CD4-positive, alpha-beta T cell (primary cell): ENCODE results near the gene CDC42BPA. TPM values are rescaled to one million over a fixed set of nuclear protein-coding genes. Genes with fewer than 3 reads are reported as not detected.

Experiments
- ATAC-seq: fragments of 200-7000 bp; cut with Tn5 transposase; one replicate; pipeline ENCODE4 v1.10.0; 2022; ENCODE audit warnings: mild to moderate bottlenecking; ENCODE audit not compliant: poor library complexity
- CTCF ChIA-PET: fragments of 350-600 bp; sonication (Branson Sonifier 250); formaldehyde crosslinking; loops from one replicate; lab custom pipeline; 2021; ENCODE audit warnings: antibody characterized with exemption, inconsistent platforms; lab: Charles Lee
- POLR2A ChIA-PET: fragments of 350-600 bp; sonication (Branson Sonifier 250); formaldehyde crosslinking; loops from one replicate; lab custom pipeline; 2021; ENCODE audit warnings: antibody characterized with exemption, inconsistent platforms; lab: Charles Lee
- DNase-seq, 14 experiments: peaks; one replicate each; pipeline ENCODE4 v3.0.0-alpha.2; 2013 to 2020; ENCODE audit warnings: mixed read lengths in 2 of 14
- H3K27ac ChIP-seq, 2 donors: one replicate each; pipeline versions ENCODE4 v1.5.1 to v1.7.0; 2013; ENCODE audit warnings: low read length in 2 of 2, low read depth in 1 of 2, mild to moderate bottlenecking in 1 of 2
- H3K27me3 ChIP-seq, 2 experiments: 1 replicate in 1 of 2; 2 replicates in 1 of 2; pipeline versions ENCODE4 v1.6.1 to v1.7.0; 2013; ENCODE audit warnings: low read length in 2 of 2, control low read depth in 1 of 2, mild to moderate bottlenecking in 1 of 2, moderate library complexity in 1 of 2; ENCODE audit not compliant: insufficient read depth in 2 of 2, control insufficient read depth in 1 of 2
- H3K36me3 ChIP-seq: one replicate; pipeline ENCODE4 v1.6.1; 2013; ENCODE audit warnings: low read length, control low read depth; ENCODE audit not compliant: insufficient read depth
- H3K4me1 ChIP-seq: one replicate; pipeline ENCODE4 v1.6.1; 2013; ENCODE audit warnings: low read length, control low read depth; ENCODE audit not compliant: insufficient read depth
- H3K4me3 ChIP-seq: one replicate; pipeline ENCODE4 v1.5.1; 2013; ENCODE audit warnings: mild to moderate bottlenecking, low read length, moderate library complexity
- H3K9me3 ChIP-seq, 2 experiments: 1 replicate in 1 of 2; 2 replicates in 1 of 2; pipeline versions ENCODE4 v1.6.1 to v1.7.0; 2013; ENCODE audit warnings: low read length in 2 of 2, mild to moderate bottlenecking in 2 of 2, control low read depth in 1 of 2, moderate library complexity in 1 of 2; ENCODE audit not compliant: control insufficient read depth in 1 of 2, insufficient read depth in 1 of 2
- H3K27ac Mint-ChIP-seq: one replicate; pipeline ENCODE4 v1.8.0; 2020; ENCODE audit warnings: mixed read lengths
- H3K27me3 Mint-ChIP-seq: one replicate; pipeline ENCODE4 v1.8.0; 2021; ENCODE audit warnings: mixed read lengths
- H3K36me3 Mint-ChIP-seq: one replicate; pipeline ENCODE4 v1.8.0; 2021; ENCODE audit warnings: low read depth, mixed read lengths
- H3K4me1 Mint-ChIP-seq: one replicate; pipeline ENCODE4 v1.8.0; 2021; ENCODE audit warnings: low read depth, mixed read lengths
- H3K4me3 Mint-ChIP-seq: one replicate; pipeline ENCODE4 v1.8.0; 2020; ENCODE audit warnings: mild to moderate bottlenecking, mixed read lengths
- H3K9me3 Mint-ChIP-seq: one replicate; pipeline ENCODE4 v1.8.0; 2020; ENCODE audit warnings: mixed read lengths
- intact Hi-C, 2 experiments: fragments of 100-400 bp; cut with DNase I in 1 of 2; cut with micrococcal nuclease in 1 of 2; formaldehyde crosslinking; loops; one replicate each; pipeline versions ENCODE4 v1.15.1 to v1.9.0; 2023 to 2025; cut with DNase I, micrococcal nuclease
- total RNA-seq, 174 experiments: library from RNA in 2 of 174; stranded (reverse) in 2 of 174; gene quantifications; one replicate each; pipeline ENCODE4 v1.2.3 and lab custom pipeline; 2021 to 2026
- TF ChIP-seq, protein P1 (sequence below): fragments of 200-600 bp; IDR thresholded peaks from one replicate; pipeline ENCODE4 v1.8.0; 2022; ENCODE audit warnings: antibody characterized with exemption, mild to moderate bottlenecking

CDC42BPA gene
- total RNA-seq, 2 experiments from 2014 or later: 2.2 to 3.0 TPM

DNA sequence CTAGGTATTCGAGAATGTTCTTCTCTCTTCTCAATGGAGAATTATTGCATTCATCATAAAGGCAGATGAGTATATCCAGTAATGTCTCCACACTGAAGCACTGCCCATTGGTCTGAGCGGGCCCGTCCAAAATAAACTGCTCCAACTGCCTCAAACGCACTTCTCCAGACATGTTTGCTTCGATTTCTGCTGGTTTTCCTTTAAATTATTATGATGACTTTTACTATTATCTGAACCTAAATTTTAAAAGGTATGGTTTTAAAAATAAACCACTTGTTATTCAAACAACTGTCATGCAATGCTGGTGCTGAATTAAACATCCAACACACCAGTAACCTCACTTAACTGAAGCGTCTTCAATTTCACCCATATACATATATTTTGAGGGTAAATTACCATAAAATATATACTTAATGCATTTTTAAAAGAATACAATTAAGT lies 1.3 kb downstream of the CDC42BPA start:
- no peaks in the 10 kb centered on the region for H3K9me3 Mint-ChIP-seq
- ATAC-seq: no peak
- intact Hi-C loops: no loop called here

DNA sequence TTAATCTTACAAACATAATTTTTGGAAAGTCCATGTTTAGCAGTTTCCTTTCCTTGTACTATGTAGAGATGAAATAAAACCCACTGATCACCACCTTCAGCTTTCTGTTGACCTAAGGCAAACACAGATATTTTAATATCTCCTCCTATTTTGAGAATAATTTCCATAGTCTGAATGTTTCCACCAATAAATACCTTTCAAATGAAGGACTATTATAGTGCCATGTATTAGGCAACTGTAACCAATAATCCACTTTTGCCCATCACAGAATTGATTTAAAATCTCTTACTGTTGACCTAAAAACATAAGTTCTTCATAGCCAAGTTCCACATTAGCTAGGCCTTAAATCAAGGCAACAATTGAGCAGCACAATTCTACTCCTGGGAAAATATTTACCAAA lies 1.8 kb downstream of the CDC42BPA start:
- H3K4me1 ChIP-seq: peaks cover 10% of the 10 kb centered on the region
- DNase-seq (no peak), ATAC-seq (no peak)
- H3K27ac Mint-ChIP-seq: no peak overlapping the region
- H3K27me3 Mint-ChIP-seq: peaks cover 67% of the 10 kb centered on the region
- H3K27ac ChIP-seq: no peak overlapping the region
- H3K9me3 Mint-ChIP-seq: no peaks in the 10 kb centered on the region
- peak overlapping the region; percentile 62 for H3K4me3 Mint-ChIP-seq
- ChIA-PET CTCF (no interaction called here), POLR2A (no interaction called here)
- TF ChIP-seq, protein P1, sequence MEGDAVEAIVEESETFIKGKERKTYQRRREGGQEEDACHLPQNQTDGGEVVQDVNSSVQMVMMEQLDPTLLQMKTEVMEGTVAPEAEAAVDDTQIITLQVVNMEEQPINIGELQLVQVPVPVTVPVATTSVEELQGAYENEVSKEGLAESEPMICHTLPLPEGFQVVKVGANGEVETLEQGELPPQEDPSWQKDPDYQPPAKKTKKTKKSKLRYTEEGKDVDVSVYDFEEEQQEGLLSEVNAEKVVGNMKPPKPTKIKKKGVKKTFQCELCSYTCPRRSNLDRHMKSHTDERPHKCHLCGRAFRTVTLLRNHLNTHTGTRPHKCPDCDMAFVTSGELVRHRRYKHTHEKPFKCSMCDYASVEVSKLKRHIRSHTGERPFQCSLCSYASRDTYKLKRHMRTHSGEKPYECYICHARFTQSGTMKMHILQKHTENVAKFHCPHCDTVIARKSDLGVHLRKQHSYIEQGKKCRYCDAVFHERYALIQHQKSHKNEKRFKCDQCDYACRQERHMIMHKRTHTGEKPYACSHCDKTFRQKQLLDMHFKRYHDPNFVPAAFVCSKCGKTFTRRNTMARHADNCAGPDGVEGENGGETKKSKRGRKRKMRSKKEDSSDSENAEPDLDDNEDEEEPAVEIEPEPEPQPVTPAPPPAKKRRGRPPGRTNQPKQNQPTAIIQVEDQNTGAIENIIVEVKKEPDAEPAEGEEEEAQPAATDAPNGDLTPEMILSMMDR: no peak
- peaks cover 15 to 41% of the 10 kb centered on the region in 2 experiments for H3K27me3 ChIP-seq
- no peak overlapping the region for H3K4me3 ChIP-seq
- H3K9me3 ChIP-seq: no peaks in the 10 kb centered on the region
- no peaks in the 10 kb centered on the region for H3K36me3 ChIP-seq
- H3K4me1 Mint-ChIP-seq: peaks cover 8% of the 10 kb centered on the region
- H3K36me3 Mint-ChIP-seq: no peaks in the 10 kb centered on the region
- intact Hi-C loops: no loop called here

More for the DNA sequence above, 1.3 kb downstream of the CDC42BPA start:
- ChIA-PET POLR2A (no interaction called here), CTCF (no interaction called here)
- Histone ChIP-seq H3K9me3 (no peaks in the 10 kb centered on the region), H3K27ac (no peak overlapping the region), H3K27me3 (peaks cover 15 to 41% of the 10 kb centered on the region in 2 experiments), H3K4me3 (no peak overlapping the region), H3K36me3 (no peaks in the 10 kb centered on the region), H3K4me1 (peaks cover 10% of the 10 kb centered on the region)
- Mint-ChIP-seq H3K27ac (no peak overlapping the region), H3K4me1 (peaks cover 8% of the 10 kb centered on the region), H3K4me3 (peak overlapping the region; percentile 62), H3K27me3 (peaks cover 70% of the 10 kb centered on the region), H3K36me3 (no peaks in the 10 kb centered on the region)
- TF ChIP-seq, protein P1: no peak
- no peak for DNase-seq

DNA sequence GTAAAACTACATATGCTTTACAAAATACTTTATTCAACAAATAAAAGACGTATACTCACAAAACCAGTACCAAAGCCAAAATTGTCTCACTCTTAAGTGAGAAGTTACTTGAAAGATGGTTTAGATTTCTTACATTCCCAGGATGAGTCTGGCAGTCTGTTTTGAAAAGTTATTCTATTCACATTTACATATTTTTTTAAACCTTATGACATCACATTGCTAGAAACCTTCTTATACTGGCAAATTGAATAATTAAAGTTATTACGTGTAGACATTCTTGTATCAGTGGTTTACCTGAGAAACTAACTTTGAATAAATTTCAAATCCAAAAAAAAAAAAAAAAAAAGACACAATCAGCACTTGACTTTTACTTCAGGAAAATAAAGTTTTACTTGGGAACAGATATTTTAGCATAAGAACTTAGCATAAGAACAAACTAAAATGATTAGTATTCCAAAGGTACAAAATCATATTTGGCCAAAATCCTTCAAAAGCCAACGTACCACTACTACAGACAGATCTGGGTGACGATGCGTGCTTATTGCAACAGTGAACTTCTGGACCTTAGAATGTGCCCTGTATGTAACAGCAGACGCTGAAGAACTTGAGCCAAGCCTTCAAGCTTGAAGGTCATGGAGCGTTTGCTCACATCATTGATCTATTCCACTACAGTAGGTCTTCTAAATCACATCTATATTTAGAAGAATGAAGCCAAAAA lies 2.5 kb downstream of the CDC42BPA start:
- no peaks in the 10 kb centered on the region for H3K36me3 Mint-ChIP-seq
- CTCF ChIA-PET: no interaction called here

More for the DNA sequence above, 2.5 kb downstream of the CDC42BPA start:
- intact Hi-C loops: no loop called here
- H3K27ac Mint-ChIP-seq: no peak overlapping the region
- TF ChIP-seq, protein P1: no peak
- peaks cover 61% of the 10 kb centered on the region for H3K27me3 Mint-ChIP-seq
- DNase-seq (no peak), ATAC-seq (no peak)
- H3K27ac ChIP-seq: no peak overlapping the region
- H3K4me1 ChIP-seq: peaks cover 10% of the 10 kb centered on the region
- no peaks in the 10 kb centered on the region for H3K36me3 ChIP-seq
- peak overlapping the region; percentile 53 for H3K4me3 Mint-ChIP-seq
- POLR2A ChIA-PET: no interaction called here
- H3K4me1 Mint-ChIP-seq: peaks cover 8% of the 10 kb centered on the region
- H3K27me3 ChIP-seq: peaks cover 15 to 44% of the 10 kb centered on the region in 2 experiments
- no peaks in the 10 kb centered on the region for H3K9me3 Mint-ChIP-seq
- H3K4me3 ChIP-seq: no peak overlapping the region
- H3K9me3 ChIP-seq: no peaks in the 10 kb centered on the region
